NCI-H2029 treated with DMSO at 0.1 percent for 48 hours (cell line): ENCODE data around the gene COPE.
A peak's percentile ranks its signal among the peaks of the same experiment; 100 is the strongest.
"Not testable (repeated sequence)": the region's sequence is repeated elsewhere in the genome, so short reads cannot be mapped to it uniquely, and the experiment has no call there.

ENCODE experiments used
- DNase-seq: peaks from one replicate; lab custom pipeline; 2025; lab: John Stamatoyannopoulos, UW

The COPE gene

GRCh38 chr19:18940769-18941627 is 21.8 kb upstream of the COPE start, which contains the start of gene HOMER3:
Gene HOMER3, minus strand, starts transcription at chr19:18941217. Its CDS starts 2,235 bp downstream, at chr19:18938982.
- no peak for DNase-seq

DNA sequence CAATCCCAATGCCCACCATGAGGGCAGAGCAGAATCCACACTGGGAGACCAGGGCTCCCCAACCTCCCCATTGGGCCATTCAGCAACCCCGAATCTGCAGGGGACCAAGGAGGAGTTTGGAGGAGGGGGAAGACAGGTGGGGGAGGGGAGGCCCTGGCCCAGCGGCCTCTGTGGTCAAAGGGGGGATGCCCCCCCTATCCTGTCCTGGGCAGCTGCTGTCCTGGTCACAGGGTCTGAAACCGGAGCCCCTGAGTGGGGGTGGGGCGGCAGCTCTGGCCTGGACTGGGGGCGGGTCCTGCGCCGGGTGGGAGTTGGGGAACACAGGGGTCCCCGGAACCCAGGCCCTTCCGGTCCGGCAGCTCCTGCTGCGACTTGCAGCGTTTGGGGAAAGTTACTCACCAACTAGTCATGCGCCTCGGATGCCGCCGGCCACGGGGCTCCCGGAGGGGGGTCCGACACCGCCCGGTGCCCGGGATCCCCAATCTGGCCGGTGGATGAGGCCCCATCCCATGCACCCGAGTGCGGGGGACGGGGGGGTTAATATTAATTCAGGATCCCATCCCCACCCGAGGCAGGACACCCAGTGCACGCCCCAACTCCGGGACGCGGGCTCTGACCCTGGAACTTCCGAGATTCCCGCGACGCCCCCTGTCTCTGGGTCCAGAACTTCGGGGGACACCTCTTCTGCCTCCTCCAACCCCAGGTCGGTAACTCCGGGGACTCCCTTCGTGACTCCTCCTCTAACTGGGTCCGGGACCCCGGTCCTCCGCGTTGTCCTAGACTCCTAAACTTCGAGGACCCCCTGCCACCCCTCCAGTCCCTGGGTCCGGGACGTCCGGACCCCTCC is 21.0 kb upstream of the COPE start:
- no peak for DNase-seq

GRCh38 chr19:18939163-18939562 is 20.0 kb upstream of the COPE start:
- DNase-seq = no peak

- DNase-seq = no peak
These were observed 14.1 kb upstream of the COPE start for GRCh38 chr19:18933297-18933696.

DNA sequence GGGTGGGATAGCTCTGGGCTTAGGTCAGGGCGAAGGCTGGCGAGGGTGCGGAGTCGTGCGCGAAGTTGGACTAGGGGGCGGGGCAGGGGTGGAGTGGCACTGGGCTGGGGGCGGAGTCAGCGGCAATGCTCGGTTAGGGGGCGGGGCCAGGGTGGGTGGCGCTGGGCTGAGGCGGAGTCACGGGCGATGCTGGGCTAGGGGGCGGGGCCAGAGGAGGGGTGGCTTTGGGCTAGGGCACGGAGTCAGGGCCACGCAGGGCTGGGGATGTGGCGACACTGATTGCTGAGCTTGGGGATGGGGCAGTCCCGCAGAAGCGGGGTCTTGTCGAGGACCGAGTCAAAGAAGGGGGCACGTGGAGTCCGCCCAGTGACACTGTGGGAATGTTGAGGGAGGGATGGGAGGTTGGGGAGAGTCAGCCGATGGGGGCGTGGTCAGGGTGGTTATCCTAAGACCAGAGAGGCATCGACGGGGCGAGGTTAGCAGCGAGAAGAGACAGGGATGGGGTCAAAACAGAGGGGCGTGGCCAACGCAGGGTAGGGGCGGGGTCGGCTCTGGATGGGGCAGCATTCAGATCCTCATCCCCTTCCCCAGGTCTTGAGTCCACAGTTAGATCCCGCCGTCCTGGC is 13.1 kb upstream of the COPE start:
- DNase-seq = peak; percentile 21

DNA sequence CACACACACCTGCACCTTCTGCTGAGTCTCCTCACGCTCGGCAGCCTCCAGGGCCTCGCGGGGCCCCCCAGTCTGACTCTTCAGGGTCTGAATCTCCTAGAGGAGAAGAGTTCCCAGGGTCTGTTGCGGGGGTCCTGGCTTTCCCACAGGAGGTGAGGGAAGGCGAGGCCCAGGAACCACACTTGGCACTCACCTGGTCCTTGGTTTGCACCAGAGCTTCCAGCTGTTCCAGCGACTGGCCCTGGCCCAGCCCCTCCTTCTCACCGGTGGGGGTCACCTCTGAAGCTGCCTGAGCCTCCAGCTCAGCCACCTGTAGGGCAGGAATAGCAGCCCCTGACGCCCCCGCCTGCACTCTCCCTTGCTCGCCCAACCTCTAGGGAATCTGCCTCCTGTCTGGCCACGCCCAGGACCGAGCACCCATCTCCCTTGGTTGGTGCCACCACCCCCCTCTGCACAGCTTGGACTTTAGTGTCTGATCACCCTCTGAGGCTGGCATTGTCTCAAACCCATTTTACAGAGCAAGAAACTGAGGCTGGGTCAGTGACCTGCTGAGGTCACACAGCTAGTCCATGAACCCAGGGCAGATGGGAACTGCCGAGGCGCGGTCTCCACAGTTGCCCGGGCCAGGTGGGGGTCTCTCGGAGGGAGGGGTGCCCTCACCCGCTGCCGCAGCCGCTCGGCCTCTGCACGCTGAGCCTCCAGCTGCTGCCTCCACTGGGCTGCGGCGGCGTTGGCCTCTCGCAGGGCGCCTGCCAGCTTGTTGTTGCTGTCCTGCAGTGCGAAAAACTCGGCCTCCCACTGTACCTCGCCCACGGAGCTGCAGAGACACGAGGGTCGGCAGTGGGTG is 12.4 kb upstream of the COPE start:
- no peak for DNase-seq

GRCh38 chr19:18929311-18929710 is 10.1 kb upstream of the COPE start:
- DNase-seq = no peak

- DNase-seq = no peak
These were observed 9.0 kb upstream of the COPE start for GRCh38 chr19:18928018-18928805.

DNA sequence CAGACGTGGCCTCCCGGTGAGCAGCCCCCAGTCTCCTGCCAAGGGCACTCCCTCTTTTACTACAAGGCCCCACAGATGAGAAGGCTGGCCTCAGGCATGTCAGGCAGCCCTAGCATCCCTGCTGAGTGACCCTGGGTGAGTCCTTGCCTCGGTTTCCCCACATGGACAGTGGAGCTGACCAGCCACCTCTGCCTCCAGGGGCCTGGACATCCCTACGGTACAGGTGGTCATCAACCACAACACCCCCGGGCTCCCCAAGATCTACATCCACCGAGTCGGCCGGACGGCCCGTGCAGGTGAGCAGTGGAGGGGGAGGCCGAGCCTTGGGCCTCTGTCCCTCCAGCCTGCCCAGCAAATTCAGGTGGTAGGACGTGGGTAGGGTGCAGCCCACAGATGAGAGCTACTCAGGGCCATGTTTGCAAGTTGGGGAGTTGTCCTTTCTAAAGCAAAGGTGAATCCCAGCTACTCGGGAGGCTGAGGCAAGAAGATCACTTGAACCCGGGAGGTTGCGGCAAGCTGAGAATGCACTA is 5.6 kb upstream of the COPE start:
- DNase-seq = no peak

DNA sequence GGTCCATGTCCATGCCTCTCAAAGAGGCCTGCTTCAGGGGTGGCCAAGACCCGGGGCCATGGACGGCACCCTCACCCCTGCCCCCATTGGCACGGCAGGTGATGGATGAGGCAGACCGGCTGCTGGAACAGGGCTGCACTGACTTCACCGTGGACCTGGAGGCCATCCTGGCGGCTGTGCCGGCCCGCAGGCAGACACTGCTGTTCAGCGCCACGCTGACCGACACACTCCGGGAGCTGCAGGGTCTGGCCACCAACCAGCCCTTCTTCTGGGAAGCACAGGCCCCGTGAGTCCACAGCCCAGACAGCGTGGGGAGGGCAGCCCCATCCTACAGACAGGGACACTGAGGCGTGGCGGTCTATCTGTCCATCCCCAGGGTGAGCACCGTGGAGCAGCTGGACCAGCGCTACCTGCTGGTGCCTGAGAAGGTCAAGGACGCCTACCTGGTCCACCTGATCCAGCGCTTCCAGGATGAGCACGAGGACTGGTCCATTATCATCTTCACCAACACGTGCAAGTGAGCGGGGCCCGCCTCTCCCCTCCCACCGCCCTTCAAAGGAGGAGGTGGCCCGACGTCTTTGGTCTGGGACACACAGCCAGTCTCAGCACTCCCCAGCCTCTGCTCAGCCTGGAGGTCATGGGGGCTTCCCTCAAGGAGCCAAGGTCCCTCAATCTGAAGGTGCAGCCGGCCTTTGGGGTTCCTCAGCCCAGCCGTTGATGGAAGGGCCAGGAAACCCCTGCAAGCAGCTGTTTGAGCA is 3.2 kb upstream of the COPE start:
- DNase-seq = no peak

DNA sequence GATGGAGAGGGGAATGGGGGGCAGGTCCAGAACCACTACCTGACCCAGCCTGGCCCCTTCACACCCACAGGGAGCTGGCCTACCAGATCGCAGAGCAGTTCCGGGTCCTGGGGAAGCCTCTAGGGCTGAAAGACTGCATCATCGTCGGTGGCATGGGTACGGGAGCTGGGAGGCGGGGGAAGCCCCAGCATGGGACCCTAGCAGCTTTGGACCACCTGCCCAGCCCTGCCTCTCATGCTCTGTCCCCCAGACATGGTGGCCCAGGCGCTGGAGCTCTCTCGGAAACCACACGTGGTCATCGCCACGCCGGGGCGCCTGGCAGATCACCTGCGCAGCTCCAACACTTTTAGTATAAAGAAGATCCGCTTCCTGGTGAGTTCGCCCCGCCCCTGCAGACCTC is 2.4 kb upstream of the COPE start:
- DNase-seq = no peak

- no peak for DNase-seq
These were observed 1.2 kb upstream of the COPE start for GRCh38 chr19:18920400-18920799.

GRCh38 chr19:18919900-18920214 is 670 bp upstream of the COPE start:
- no peak for DNase-seq

DNA sequence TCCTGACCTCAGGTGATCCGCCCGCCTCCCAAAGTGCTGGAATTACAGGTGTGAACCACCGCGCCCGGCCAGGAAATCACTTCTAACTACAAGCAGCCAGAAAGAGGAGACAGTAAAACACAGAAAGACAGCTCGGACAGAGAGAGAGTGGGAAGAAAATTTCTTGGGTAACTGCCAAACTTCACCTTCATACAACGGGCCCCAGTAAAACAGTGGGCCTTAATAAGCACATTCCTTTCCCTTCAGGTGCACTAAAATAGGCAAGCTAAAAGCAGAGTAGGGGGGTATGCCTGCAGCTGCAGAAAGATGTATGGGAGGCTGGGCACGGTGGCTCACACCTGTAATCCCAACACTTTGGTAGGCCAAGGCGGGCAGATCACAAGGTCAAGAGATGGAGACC is 1.6 kb downstream of the COPE start:
- DNase-seq = not testable (repeated sequence)

DNA sequence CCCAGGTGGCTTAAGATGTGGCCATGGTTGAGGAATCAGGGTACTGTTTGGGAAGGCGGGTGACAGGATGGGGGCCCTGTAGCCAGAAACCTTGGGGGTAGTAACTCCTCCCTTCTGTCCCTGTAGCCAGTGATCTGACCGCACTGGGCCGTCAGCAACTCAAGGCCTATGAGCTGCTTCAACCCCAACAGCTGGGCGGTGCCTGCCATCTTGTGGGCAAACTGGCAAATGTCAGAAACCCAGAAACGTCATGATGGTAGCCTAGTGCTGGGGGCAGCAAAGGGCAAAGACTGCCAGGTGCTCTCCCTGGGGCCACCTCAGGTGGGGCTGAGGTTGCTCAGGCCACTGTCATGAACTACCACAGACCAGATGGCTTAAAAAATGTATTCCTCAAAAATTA is 3.5 kb downstream of the COPE start:
- no peak for DNase-seq

DNA sequence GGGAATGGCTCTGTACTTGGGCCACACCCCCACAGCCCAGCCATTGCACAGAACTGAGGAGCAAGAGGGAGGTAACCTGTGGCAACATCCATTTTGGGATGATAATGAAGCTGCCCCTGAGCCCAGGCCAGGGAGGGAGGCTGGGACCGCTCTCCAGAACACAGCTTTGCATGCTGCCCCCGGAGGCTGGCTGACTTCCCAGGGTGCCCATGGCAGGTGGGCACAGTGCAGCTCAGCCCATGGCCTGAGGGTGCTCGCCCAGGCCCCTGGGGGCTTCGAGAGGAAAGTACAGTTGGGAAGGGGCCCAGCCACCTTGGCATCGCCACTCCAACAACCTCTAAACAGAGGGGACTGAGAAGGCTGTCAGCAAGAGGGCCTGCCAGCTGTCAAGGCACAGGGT is 5.7 kb downstream of the COPE start:
- no peak for DNase-seq

DNA sequence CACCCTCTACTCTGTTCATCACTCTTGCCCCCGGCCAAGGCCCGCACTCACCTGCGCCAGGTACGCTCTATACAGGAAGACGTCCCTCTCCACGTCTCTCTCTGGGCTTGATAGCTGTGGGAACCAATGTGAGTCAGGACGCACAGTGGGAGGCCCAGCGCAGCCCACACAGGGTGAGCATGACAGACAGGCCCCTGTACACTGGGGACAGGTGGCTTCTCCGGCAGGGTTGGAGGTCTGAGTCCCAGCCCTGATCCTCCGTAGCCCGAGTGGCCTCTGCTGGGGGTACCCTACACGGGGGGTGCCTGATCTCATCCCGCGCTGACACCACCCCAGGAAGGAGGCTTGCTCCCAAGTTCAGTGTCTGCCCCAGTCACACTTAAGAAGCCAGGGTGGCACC is 6.3 kb downstream of the COPE start:
- no peak for DNase-seq

DNA sequence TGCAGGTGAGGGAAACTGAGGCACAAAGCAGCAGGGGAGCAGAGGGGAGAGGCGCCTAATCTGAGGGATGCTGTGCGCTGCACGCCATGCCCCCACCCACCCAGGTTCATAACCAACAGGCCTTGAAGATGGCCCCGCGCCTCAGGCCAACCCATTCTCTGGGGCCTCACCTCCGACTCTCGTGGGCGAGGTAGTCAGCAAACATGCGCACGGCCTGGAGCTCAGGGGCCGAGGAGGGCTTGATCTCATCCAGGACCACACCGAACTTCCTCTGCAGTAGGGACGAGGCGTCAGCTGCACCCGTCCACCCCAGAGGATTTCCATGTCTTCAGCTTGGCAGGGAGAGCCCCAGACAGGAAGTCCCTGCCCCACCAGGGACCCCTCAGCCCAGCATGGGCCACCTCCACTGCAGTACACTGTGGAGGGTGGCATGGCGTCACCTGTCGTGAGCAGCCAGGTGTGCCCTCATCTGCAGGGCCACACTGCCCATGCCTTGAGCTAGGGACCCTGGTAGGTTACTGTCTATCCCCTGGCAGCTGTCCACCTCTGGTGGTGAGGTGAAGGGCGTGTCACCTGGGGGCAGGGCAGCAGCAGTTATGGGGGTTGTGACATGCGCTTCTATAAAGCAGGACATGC is 8.3 kb downstream of the COPE start:
- no peak for DNase-seq

DNA sequence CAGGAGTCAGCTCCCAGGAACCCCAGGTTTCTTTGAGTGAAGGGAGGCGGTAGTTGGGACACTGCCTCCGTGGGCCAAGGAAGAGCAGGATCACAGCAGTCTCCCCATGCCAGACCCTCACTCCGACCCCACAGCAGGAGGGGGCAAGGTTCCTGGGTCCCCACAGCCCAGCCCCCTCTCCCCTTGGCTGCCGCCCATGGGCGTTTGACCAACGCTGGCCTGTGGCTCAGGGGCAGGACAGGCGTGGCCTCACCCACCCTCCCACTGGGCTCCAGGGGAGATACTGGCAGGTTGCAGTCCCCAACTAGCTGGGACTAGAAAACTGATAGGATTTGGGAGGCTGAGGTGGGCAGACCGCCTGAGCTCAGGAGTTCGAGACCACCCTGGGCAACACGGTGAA is 9.2 kb downstream of the COPE start:
- DNase-seq = no peak
